HG02852 (cell line): ENCODE results near the gene PDZD4.

Experiments
- ATAC-seq: cut with Tn5 transposase; IDR thresholded peaks from one replicate; pipeline ENCODE4 v1.9.1; 2021; ENCODE audit warnings: mild to moderate bottlenecking, moderate library complexity; ENCODE audit not compliant: unreplicated experiment

The PDZD4 gene

DNA sequence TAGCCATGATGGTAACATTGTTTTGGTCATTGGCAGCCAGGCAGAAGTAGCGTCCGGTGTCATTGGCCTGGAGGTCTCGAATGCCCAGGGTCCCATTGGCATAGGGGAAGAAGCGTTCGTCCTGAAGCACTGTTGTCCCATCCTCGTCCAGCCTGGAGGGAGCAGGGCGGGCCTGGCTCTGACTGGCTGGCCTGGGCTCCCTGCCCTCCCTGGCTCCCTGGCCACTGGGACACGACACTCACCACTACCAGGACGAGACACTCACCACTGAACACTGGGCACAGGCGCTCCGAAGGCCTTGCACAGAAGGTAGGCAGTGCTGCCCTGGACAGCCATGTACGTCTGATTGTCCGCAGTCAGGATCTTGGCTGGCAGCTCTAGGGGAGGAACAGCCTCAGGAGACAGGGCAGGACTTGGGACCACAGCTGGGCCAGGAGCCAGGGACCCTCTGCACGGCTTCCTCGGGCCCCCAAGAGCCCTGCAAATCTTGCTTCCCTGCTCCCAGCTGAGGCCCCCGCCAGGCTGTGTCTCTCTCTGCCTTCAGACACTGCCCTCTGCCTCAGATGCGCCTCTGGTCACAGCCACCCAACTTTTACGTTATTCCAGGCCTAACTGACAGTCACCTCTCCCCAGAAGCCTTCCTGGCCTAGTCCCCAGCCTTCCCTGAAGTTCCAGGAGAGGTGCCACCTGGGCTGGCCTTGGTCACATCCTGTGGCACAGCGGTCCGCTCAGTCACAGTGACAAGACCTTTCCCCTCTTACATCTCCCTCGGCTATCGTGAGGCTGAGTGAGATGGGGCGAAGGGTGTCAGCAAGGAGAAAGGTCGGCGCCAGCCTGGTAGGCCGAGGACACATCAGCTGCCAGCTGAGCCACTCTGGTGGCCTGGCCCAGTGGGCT is 38.5 kb upstream of the PDZD4 start:
- ATAC-seq: no peak

DNA sequence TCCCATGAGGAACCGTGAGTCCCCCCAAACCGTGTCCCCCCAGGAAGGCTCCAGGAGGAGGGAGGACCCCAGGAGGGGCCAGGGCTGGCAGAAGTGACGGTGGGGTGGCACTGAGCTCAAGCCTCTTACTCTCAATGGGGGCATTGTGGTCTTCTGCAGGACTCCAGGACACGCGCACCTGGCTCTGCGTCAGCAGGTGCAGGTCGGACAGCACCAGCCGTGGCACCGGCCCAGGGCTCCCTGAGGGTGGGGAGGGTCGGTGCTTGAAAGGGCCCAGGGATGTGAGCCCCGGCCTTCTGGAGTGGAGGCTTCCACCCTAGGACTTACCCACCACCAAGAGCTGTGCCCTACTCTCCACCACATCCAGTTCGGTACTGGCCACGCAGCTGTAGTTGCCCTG is 37.3 kb upstream of the PDZD4 start:
- no peak for ATAC-seq

DNA sequence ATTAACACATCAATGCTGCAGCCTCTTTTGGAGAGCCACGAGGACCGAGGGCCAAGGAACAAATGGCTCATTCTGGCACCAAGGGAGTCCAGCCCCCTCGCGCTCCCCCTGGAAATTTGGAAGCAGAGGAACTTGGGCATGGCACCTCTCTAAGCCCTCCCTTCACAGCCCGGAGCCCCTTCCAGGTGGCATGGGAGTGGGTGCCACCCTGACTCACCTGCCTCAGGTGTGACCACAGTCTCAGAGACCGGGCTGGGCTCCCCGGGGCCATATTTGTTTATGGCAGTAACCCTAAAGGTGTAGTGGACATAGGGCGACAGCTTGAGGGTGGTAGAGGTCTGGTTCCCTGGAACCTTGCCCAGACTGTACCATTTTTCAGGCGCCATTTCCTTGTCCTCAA is 36.8 kb upstream of the PDZD4 start:
- no peak for ATAC-seq

DNA sequence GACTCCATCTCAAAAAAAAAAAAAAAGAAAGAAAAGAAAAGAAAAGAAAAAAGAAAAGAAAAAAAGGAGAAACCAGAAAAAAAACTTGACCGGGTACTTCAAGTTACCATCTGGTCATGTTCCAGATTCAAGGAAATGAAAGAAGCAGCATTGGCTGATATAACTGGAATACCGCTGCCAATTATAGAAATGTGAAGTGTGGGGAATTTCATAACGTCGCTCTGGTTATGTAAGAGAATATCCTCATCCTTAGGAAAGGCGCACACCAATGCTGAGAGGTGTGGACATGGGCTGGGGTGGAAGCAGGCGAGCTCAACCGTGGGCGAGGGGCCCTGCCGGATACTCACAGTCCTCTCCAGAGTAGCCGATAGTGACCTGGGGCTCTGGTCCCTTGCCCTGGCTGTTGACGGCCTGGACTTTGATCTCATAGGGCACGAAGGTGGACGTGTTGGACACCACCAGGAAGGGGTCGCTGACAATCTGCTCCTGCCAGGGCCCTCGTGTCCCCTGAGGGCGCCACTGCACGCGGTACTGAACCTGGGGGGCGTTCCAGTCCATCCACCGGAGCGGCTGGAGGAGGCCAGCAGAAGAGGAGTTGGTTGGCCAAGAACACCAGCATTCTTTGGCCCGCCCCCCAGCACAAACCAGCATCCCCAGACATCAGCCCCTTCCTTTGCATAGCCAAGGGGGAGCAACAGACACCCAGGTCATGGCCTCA is 36.1 kb upstream of the PDZD4 start:
- no peak for ATAC-seq

DNA sequence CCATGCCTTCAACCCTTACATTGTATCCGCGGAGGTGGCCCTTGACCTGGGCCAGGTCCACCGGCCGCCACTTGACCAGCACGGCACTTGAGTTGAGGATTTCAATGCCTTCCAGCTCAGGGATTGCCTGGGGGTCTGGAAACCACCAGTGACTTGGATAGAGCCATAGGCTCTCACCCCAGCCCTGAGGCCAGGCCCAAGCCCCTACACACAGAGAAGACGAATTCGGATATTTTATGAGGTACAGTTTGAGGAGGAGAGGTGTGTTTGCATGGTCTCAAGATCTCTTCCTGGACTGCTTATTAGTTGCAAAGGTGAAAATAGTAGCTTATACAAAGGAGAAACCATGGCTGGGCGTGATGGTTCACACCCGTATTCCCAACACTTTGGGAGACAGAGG is 35.3 kb upstream of the PDZD4 start:
- no peak for ATAC-seq

DNA sequence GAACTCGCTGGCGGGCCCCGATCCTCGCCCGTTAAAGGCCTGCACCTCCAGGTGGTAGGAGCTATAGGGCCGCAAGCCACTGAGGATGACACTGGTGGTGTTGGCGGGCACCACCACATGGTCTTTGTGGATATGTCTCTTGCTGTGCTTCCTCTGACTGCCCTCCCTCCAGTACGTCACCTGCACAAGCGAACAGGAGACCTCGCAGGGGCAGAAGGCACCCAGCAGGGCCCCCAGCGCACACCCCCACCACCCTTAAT is 34.9 kb upstream of the PDZD4 start:
- ATAC-seq: no peak

DNA sequence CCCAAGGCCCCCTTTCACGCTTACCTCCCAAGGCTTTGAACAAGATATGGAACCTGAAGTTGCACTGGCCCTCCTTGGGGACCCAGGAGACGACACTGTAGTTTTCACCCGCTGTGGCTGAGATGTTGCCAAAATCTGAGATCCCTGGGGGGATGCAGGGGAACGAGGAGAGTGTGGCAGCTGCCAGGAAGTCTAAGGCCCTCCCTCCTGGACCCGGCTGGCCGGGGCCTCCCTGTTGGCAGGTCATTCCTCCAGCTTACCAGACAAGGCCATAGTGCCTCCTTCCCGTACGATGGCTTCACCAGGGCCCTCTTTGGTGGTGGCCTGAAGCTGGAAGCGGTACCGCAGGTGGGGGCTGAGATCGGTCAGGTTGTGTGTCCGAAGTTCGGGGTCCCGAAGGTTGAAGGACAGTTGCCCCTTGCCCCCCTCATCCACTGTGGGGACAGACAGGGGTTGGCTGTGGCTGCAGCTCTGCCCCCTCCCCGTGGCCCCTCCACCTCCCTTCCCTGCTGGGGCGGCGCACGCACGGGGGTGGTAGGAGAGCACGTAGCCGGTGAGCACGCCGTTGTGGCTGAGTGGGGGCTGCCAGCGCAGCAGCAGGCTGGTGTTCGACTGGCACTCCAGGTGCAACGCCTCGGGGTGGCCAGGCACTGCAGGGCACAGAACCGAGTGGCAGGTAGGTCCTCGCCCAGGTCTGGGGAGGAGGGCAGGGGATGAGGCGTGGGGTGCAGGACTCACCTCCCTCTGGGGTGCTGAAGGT is 34.4 kb upstream of the PDZD4 start:
- no peak for ATAC-seq

DNA sequence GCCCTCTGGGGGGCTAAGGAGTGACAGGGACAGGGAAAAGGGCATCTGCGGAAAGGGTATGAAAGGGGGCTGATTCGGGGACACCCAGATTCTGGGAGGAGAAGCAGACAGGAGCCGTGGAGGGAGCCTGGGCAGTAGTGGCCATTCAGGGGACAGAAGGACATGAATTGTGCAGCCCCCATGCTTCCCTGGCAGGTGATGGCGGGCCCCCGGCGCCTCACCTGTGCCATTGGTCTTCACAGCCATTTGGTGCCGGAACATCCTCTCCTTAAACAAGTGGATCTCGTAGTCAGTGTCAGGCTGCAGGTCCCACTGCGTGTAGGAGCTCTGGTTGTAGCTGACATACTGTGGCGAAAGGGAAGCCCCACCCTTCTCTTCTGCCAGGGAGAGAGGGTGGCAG is 33.8 kb upstream of the PDZD4 start:
- ATAC-seq: no peak

DNA sequence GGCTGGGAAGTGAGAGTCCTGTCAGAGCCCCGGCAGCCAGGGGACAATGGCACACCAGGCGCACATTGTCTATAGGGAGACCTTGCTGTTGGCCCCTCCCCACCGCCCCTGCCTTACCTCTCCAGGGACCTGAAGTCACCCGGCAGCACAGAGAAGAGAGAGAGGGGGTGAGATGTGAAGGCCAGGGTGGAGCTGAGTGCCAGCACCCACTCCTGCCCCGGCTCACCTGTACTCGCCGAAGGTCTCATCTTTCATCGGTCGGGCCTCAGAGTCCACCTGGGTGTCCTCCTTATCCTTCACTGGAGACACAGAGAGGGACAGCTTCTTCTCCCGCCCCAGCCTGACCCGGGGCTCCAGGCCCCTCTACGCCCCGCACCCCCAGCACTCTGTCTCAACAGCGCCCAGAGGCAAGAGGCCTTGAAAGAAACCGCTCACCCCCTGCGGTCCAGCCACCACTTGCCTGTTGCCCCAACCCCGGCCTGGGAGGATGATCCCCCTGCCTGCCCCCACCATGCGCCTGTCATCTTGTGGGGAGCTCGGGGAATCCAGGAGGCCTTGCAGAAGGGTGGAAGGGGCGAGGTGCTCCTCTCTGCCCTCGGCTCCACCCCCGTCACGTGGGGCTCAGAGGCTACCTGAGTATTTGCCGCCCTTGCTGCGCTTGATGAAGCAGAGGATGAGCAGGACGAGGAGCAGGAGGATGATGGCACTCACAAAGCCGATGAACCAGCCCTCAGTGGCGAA is 33.1 kb upstream of the PDZD4 start:
- ATAC-seq: no peak

DNA sequence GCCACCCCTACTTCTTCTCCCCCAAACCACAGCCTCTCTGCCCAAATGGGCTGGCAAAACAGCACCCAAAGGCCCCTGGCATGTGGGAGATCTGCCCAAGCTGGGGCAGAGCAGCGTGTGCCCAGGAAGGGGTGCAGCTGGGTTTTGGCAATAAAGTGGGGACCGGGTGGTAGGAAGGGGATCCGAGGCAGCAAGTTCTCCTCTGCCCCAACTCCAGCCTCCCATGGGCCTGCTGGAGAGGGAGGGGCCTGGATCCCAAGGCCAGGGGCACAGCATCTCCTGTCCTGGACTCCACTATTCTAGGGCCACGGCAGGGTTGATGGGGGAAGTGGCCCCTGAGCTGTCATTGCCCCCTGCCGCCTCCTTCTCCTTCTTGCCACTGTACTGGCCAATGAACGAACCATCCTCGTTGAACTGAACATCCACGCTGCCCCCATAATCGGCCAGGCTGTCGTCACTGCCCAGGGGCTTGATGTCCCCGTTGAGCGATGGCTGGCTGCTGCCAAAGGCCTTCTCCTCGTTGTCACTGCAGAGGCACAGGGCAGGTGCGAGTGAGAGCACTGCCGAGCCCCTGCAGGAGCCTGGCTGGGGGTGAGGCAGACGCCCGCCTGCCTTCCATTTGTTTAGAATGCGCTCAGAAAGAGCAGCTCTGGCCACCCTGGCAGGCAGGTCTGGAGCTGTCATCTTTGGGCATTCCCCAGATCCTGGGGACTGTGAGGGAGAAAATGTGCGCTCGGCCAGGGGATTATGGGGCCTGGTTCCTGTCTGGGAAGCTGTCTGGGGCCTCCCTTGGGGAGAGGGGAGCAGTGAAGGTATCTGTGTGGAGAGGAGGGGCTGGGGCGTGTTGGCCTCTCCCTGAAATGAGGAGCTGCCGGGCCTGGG is 32.3 kb upstream of the PDZD4 start:
- ATAC-seq: no peak

DNA sequence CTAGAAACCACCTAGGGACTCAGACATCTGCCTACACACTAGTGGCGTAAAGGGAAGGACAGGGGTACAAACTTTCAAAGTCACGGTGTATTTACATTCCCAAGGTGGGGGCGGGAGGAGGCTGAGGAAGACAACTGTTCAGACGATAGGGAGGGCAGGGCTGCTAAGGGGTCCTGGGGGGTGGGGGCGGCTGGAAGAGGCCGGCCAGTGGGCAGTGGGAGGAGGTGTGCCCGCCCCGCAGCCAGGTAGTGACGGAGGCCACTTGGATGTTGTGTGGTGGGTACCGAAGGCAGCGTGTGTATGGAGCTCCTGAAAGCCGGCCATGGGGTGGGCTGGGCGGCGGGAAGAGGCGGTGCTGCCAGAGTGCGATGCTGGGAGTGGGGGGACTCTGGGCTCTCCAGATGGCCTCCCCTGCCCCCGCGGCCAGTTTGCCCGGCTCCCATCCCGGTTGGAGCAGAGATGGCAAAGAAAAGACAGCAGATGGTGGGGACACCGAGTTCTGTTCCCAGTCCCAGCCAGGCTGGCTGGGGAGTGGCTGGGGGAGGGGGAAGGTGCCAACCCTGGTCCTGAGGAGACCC is 31.5 kb upstream of the PDZD4 start:
- ATAC-seq: no peak

DNA sequence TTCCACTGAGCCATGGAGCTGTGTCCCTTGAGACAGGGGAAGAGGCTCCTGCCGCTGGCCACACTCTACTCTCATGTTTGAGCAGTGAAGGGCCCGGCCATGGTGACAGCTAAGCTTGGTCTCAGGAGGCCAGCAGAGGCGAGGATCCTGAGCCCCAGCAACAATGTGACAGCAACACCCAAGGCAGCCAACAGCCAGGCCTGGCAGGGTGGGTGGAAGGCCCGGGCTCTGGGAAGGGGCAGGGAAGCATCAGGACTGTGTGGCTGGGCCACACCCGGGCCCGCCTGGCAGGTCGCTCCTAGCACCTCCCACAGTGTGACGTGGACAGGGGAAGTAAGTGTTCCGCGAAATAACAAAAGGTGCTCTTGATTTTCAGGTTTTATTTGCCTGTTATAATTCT is 30.8 kb upstream of the PDZD4 start:
- no peak for ATAC-seq

DNA sequence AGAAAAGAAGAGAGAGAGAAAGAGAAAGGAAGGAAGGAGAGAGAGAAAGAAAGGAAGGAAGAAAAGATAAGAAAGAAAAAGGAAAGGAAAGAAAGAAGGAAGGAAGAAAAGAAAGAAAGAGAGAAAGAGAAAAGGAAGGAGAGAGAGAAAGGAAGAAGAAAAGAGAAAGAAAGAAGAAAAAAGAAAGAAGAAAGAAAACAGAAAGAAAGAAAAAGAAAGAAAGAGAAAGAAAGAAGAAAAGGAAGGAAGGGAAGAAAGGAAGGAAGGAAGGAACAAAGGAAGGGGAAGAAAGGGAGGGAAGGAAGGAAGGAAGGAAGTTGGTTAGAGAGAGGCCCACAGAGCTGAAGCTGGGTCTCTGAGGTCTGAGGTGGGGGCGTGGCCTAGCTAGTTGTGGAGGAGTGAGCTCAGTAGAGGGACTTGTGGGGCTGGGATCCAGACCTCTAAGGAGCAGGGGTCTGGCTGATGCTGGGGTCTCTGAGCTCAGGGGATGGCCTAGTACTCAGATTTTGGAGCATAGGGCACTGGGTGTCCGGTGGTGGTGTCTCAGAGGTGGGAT is 27.1 kb upstream of the PDZD4 start:
- ATAC-seq: no peak

DNA sequence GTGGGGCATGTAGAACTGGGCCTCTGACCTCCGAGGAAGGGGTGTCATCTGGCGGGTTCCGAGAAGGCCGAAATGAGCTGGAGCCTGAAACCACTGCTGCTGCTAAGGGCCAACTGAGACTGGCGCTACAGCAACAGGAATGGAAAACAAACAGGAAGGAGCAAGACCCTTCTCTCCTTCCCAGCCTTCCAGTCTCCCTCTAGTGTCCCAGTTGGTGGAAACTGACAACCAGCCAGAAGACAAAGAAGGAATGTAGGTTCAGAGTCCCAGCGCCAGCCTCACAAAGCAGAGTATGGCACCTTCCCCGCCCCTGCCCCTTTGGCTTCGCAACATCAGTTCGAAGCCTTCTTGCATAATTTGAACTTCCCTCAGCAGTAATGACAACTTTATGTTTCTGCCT is 24.4 kb upstream of the PDZD4 start:
- no peak for ATAC-seq

DNA sequence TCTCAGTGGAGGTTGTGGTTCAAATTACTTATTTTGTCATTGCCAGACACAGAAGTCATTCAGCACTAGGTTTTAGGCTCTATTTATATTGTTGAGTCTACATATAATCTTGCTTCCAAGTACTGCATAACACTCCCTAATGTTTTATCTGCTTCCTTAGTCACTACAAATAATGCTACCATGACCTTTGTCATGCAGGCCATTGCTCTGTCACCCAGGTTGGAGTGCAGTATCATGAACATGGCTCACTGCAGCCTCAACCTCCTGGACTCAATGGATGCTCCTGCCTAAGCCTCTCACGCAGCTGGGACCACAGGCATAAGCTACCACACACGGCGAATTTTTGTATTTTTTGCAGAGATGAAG is 23.5 kb upstream of the PDZD4 start:
- ATAC-seq: no peak

DNA sequence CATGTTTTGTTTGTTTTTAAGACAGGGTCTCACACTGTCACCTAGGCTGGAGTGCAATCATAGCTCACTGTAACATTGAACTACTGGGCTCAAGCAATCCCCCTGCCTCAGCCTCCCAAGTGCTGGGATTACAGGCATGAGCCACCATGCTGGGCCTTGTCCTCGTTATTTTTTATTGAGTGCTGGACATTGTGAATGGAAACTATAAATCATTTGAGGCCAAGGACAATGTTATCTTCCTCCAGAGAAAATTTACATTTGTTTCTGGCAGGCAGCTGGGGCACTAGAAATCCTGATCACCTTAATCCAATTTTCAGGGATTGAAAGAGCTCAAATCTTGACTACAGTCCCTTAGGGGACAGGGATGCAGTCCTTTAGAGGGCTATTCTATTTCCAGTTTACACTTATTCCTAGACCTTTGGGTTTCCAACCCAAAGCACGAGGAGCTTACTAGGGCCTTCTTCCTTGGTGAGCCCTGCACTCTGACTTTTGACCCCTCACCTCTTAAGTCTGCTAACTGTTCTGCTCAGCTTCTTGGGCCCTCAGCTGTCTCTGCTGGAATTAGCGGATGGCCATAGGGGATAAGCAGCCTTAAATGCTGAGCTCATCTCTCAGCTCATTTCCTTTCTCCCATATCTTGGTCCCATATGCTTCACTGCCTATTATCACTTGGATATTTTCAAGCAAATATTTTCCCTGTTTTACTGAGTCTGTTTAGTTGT is 23.0 kb upstream of the PDZD4 start:
- ATAC-seq: no peak

DNA sequence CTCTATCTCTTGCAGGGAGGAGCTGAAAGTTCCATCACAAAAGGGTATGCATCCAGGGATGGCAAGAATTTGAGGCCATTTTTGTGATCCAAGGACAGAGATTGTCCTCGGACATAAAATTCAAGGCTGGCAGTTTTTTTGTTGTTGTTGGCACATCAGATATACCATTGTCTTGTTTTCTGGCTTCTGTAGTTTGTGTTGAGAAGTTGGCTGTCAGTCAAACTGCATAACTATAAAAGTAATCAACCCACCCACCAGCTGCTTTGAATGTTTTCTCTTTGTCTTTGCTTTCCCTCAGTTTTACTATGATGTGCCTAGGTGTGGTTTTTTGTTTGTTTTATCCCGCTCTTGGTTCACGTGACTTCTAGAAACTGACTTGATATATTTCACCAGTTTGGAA is 21.6 kb upstream of the PDZD4 start:
- ATAC-seq: no peak

DNA sequence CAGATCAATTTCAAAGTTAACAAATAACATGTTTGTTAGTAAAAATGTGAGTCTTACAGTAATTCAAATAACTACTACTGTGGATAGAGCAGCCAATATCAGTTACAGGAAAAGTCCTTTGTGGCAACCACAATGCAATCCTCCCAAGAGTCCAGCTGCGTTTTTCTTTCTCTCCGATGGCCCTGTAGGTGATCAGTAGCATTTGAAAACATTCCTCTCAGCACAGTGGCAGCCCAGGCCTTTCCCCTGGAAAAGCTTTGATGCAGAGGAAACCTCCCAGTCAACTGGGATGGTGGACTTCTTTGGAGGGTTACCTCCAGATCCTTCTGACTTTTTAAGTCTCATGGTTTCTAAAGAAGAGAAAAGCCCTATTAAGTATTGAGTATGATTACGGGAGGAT is 18.0 kb upstream of the PDZD4 start:
- ATAC-seq: no peak

DNA sequence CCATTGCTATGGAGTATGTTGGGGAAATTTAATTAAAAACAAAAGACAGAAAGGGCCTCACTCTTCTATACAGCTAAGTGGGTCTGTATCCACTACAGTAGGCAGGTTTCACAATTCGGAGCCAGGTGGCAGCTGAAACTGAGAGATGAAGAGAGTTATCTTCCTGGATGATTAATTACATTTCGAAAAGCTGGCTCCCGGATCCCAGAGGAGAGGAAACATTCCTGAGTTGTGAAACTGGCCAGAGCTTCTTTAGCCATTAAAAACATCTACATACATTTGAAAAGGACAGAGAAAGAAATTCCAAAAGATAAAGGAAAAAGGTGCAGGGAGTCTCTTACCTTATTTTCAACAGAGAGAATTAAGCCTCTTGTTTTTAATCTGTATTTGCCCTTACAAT is 15.5 kb upstream of the PDZD4 start:
- ATAC-seq: no peak
